OCI-LY1 (cell line): ENCODE data around the gene MAMDC2.

Experiments used
- CTCF ChIP-seq: fragments of 200-600 bp; sonication (generic), shearing (Covaris generic); IDR thresholded peaks from 2 replicates; pipeline ENCODE4 v1.5.1; 2017; ENCODE audit warnings: mild to moderate bottlenecking, antibody characterized with exemption, low read length, moderate library complexity, mixed read lengths
- EZH2 ChIP-seq: fragments of 200-600 bp; sonication (generic), shearing (Covaris generic); IDR thresholded peaks from 2 replicates; pipeline ENCODE4 v1.8.0; 2017; ENCODE audit warnings: borderline replicate concordance, mixed run types, mild to moderate bottlenecking, antibody characterized with exemption, low read length, moderate library complexity, mixed read lengths

GRCh38 chr9:70160686-70161600 is 117.3 kb downstream of the MAMDC2 start:
- TF ChIP-seq EZH2: no peak
- TF ChIP-seq CTCF: no peak
